ENCODE data around the gene ZNF839. TPM values are rescaled to one million over a fixed set of nuclear protein-coding genes. Genes with fewer than 3 reads are reported as not detected.
A peak's percentile ranks its signal among the peaks of the same experiment; 100 is the strongest.

The ZNF839 gene
- total RNA-seq, 1 donor from 2014 or later: 8.2 TPM

DNA sequence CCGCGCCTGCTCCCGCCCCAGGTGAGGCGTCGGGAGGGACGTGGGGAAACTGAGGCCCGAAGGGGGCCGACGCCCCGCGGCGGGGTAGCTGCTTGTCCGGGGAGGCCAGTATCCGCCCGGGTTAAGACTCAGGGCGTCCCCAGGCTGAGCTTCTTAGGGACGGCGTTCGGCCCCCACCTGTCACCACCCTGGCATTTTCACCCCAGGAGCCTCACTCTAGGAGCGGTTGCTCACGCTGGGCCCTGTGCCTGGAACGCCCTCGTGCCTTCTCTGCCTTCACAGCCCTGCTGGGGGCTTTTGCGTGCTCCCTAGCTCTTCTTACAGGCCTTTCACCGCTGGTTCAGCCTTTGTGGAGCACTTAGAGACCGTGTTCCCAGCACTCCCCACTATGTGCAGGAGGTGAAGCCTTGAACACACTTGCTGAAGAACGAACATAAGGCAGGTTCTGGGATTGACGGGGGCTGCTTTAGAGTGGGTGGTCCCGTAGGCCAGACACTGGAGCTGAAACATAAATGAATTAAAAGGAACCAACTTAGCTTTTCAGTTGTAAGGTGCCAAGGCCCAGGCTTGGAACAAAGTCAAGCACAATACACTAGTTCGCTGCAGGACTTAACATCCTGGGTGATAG is 601 bp downstream of the ZNF839 start:
- H3K4me3 Mint-ChIP-seq (ENCODE audit: unreplicated experiment): peak overlapping the region; percentile 82
- H3K27me3 Mint-ChIP-seq (ENCODE audit: low read depth): no peaks in the 10 kb centered on the region
- TF ChIP-seq, protein P1, sequence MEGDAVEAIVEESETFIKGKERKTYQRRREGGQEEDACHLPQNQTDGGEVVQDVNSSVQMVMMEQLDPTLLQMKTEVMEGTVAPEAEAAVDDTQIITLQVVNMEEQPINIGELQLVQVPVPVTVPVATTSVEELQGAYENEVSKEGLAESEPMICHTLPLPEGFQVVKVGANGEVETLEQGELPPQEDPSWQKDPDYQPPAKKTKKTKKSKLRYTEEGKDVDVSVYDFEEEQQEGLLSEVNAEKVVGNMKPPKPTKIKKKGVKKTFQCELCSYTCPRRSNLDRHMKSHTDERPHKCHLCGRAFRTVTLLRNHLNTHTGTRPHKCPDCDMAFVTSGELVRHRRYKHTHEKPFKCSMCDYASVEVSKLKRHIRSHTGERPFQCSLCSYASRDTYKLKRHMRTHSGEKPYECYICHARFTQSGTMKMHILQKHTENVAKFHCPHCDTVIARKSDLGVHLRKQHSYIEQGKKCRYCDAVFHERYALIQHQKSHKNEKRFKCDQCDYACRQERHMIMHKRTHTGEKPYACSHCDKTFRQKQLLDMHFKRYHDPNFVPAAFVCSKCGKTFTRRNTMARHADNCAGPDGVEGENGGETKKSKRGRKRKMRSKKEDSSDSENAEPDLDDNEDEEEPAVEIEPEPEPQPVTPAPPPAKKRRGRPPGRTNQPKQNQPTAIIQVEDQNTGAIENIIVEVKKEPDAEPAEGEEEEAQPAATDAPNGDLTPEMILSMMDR (IDR thresholded peaks at IDR 0.05): no peak
- DNase-seq (ENCODE audit: low spot score): no peak
- H3K27ac Mint-ChIP-seq (ENCODE audit: unreplicated experiment): peak overlapping the region; percentile 95
- peaks cover 53% of the 10 kb centered on the region for H3K4me1 Mint-ChIP-seq (ENCODE audit: low read depth)
- no peaks in the 10 kb centered on the region for H3K36me3 Mint-ChIP-seq (ENCODE audit: low read depth)
- no peaks in the 10 kb centered on the region for H3K9me3 Mint-ChIP-seq (ENCODE audit: low read depth)

DNA sequence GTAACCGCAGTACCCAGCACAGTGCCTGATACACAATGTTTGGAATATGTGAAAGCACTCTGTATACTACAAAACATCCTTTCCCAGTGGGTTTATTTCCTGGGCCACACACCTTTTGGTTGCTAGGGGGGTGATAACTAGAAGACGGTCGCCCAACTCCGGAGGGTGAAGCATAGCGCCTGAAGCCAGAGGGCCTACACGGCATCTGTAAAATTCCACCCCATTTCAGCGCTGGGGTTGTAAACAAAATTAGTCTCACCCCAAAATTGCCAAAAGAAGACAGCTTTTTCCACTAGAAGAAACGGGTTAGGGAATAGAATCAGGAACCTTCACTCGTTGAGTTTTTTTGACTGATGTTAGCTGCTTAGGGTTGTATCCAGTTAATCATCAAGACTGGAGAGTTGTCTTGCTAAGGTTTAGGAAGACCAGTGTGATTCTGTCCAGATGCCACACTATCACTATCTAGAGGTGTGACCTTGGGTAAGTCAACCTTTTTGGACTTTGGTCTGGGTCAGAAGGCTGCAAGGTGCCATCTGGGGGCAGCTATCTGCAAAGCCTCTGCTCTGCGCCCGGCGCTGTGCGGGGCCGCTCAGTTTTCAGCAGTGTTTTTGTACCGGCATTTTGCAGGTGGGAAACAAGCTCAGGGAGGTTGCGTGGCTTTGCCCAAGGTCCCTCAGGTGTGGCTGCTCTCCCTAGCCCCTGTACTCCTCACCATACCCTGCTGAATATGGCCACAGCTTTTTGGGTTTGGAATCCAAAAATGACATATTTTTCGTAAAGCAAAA is 1.3 kb downstream of the ZNF839 start:
- TF ChIP-seq, protein P1 (IDR thresholded peaks at IDR 0.05): no peak
- Mint-ChIP-seq H3K27me3 (ENCODE audit: low read depth) (no peaks in the 10 kb centered on the region), H3K4me1 (ENCODE audit: low read depth) (peaks cover 47% of the 10 kb centered on the region), H3K27ac (ENCODE audit: unreplicated experiment) (no peak overlapping the region), H3K9me3 (ENCODE audit: low read depth) (no peaks in the 10 kb centered on the region), H3K36me3 (ENCODE audit: low read depth) (no peaks in the 10 kb centered on the region), H3K4me3 (ENCODE audit: unreplicated experiment) (peak overlapping the region; percentile 82)
- no peak for DNase-seq (ENCODE audit: low spot score)

DNA sequence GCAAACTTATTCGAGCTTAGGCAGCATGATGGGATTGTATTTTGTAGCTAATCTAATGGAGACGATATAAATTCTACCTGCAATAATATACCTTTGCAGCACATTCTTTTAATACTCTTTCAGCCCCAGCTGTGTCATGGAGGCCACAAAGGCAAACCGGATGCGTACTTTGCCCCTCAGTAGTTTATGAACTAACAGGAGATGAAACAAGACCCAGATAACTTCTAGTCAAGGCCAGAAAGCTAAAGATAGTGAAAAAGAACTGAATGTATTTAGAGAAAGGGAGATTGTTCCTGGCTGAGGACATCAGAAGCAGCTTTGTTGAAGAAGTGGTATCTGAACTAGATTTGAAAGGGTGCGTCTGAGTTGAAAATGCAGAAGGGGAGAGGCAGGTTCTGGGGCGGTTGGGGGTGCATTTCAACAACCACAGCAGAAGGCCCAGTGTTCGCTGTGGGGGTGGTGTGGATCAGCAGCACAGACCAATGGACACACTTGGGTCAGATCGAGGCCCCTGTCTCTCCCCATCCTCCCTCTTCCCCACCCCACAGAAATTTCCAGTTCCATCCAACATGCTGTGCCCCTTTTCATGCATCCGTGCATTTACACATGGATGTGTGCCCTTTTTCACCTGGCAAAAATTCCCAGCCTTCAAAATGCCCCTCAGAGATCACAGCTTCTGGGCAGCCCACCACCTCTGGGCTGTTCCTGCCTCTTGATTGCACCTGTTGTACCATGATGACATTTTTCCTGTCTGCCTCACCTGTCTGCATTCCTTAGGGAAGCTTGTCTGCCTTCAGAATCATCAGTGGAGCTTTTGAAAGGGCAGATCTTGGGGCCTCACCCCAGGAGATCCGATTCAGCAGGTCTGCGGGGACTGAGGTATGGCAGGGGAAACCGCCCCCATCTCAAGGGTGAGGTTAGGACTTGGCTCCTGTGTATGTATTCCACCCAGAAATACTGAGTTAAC is 2.2 kb downstream of the ZNF839 start:
- Mint-ChIP-seq H3K9me3 (ENCODE audit: low read depth) (no peaks in the 10 kb centered on the region), H3K4me1 (ENCODE audit: low read depth) (peaks cover 38% of the 10 kb centered on the region), H3K4me3 (ENCODE audit: unreplicated experiment) (no peak overlapping the region), H3K27me3 (ENCODE audit: low read depth) (no peaks in the 10 kb centered on the region), H3K27ac (ENCODE audit: unreplicated experiment) (peak overlapping the region; percentile 20), H3K36me3 (ENCODE audit: low read depth) (no peaks in the 10 kb centered on the region)
- DNase-seq (ENCODE audit: low spot score): no peak
- TF ChIP-seq, protein P1 (IDR thresholded peaks at IDR 0.05): no peak

- DNase-seq (ENCODE audit: low spot score): no peak
- Mint-ChIP-seq H3K9me3 (ENCODE audit: low read depth) (no peaks in the 10 kb centered on the region), H3K36me3 (ENCODE audit: low read depth) (no peaks in the 10 kb centered on the region), H3K4me1 (ENCODE audit: low read depth) (peaks cover 26% of the 10 kb centered on the region), H3K4me3 (ENCODE audit: unreplicated experiment) (no peak overlapping the region), H3K27me3 (ENCODE audit: low read depth) (no peaks in the 10 kb centered on the region), H3K27ac (ENCODE audit: unreplicated experiment) (peak overlapping the region; percentile 11)
- TF ChIP-seq, protein P1 (IDR thresholded peaks at IDR 0.05): peak; percentile 85
Observed at GRCh38 chr14:102323102-102323501, 3.6 kb downstream of the ZNF839 start.
